Stimulated activated memory B cell treated with anti-CD40 and anti-IgM and Interleukin-4, amounts not matched to agents 10 μg/mL and 1 μg/mL and 100 μg/mL, for 72 hours (primary cell): Measurements from ENCODE around the gene RPH3AL.

Experiments used
- ATAC-seq: fragments of 150-1000 bp; cut with Tn5 transposase; 2 replicates; pipeline ENCODE4 v1.10.0; 2021
- H3K27ac Mint-ChIP-seq: one replicate; pipeline ENCODE4 v1.8.0; 2022; ENCODE audit warnings: mild to moderate bottlenecking, mixed read lengths
- H3K27me3 Mint-ChIP-seq: one replicate; pipeline ENCODE4 v1.8.0; 2022; ENCODE audit warnings: mixed read lengths
- H3K36me3 Mint-ChIP-seq: one replicate; pipeline ENCODE4 v1.8.0; 2022; ENCODE audit warnings: mixed read lengths
- H3K4me1 Mint-ChIP-seq: one replicate; pipeline ENCODE4 v1.8.0; 2022; ENCODE audit warnings: mixed read lengths
- H3K4me3 Mint-ChIP-seq: one replicate; pipeline ENCODE4 v1.8.0; 2022; ENCODE audit warnings: mild to moderate bottlenecking, moderate library complexity, mixed read lengths
- H3K9me3 Mint-ChIP-seq: one replicate; pipeline ENCODE4 v1.8.0; 2022; ENCODE audit warnings: mixed read lengths

RPH3AL gene

GRCh38 chr17:197352-197751, 155.3 kb downstream of the RPH3AL start:
- no peaks in the 10 kb centered on the region for H3K4me1 Mint-ChIP-seq
- ATAC-seq = no peak
- H3K9me3 Mint-ChIP-seq = no peaks in the 10 kb centered on the region
- H3K4me3 Mint-ChIP-seq = no peak overlapping the region
- H3K36me3 Mint-ChIP-seq = no peaks in the 10 kb centered on the region
- peaks cover 44% of the 10 kb centered on the region for H3K27me3 Mint-ChIP-seq
- no peak overlapping the region for H3K27ac Mint-ChIP-seq

GRCh38 chr17:194828-195602, 157.6 kb downstream of the RPH3AL start:
- Mint-ChIP-seq H3K27me3 (peaks cover 37% of the 10 kb centered on the region), H3K4me3 (no peak overlapping the region), H3K27ac (no peak overlapping the region), H3K9me3 (no peaks in the 10 kb centered on the region), H3K36me3 (no peaks in the 10 kb centered on the region), H3K4me1 (no peaks in the 10 kb centered on the region)
- no peak for ATAC-seq

- no peak for ATAC-seq
- no peaks in the 10 kb centered on the region for H3K9me3 Mint-ChIP-seq
These were observed 158.5 kb downstream of the RPH3AL start for GRCh38 chr17:193841-194806.

GRCh38 chr17:193426-193810, 159.2 kb downstream of the RPH3AL start:
- no peak for ATAC-seq
- Mint-ChIP-seq H3K9me3 (no peaks in the 10 kb centered on the region), H3K4me1 (no peaks in the 10 kb centered on the region), H3K27ac (no peak overlapping the region), H3K36me3 (no peaks in the 10 kb centered on the region), H3K27me3 (peaks cover 22% of the 10 kb centered on the region), H3K4me3 (no peak overlapping the region)

More at GRCh38 chr17:193841-194806, 158.5 kb downstream of the RPH3AL start:
- Mint-ChIP-seq H3K27ac (no peak overlapping the region), H3K36me3 (no peaks in the 10 kb centered on the region), H3K4me1 (no peaks in the 10 kb centered on the region), H3K4me3 (no peak overlapping the region), H3K27me3 (peaks cover 28% of the 10 kb centered on the region)

GRCh38 chr17:192666-193425, 159.8 kb downstream of the RPH3AL start:
- Mint-ChIP-seq H3K9me3 (no peaks in the 10 kb centered on the region), H3K27me3 (peaks cover 18% of the 10 kb centered on the region), H3K4me3 (no peak overlapping the region), H3K4me1 (no peaks in the 10 kb centered on the region), H3K27ac (no peak overlapping the region), H3K36me3 (no peaks in the 10 kb centered on the region)
- ATAC-seq = no peak

GRCh38 chr17:189444-189843, 163.2 kb downstream of the RPH3AL start:
- Mint-ChIP-seq H3K27ac (no peak overlapping the region), H3K9me3 (no peaks in the 10 kb centered on the region), H3K4me1 (no peaks in the 10 kb centered on the region), H3K4me3 (no peak overlapping the region), H3K36me3 (no peaks in the 10 kb centered on the region), H3K27me3 (peaks cover 17% of the 10 kb centered on the region)
- ATAC-seq = no peak

- no peak overlapping the region for H3K27ac Mint-ChIP-seq
- H3K4me3 Mint-ChIP-seq = no peak overlapping the region
- H3K9me3 Mint-ChIP-seq = no peaks in the 10 kb centered on the region
- no peaks in the 10 kb centered on the region for H3K36me3 Mint-ChIP-seq
- H3K4me1 Mint-ChIP-seq = no peaks in the 10 kb centered on the region
- H3K27me3 Mint-ChIP-seq = peaks cover 40% of the 10 kb centered on the region
- no peak for ATAC-seq
These were observed 165.5 kb downstream of the RPH3AL start for GRCh38 chr17:187130-187529.

- H3K4me1 Mint-ChIP-seq = no peaks in the 10 kb centered on the region
- no peak overlapping the region for H3K4me3 Mint-ChIP-seq
- peaks cover 45% of the 10 kb centered on the region for H3K27me3 Mint-ChIP-seq
- H3K27ac Mint-ChIP-seq = no peak overlapping the region
- no peak for ATAC-seq
- no peaks in the 10 kb centered on the region for H3K36me3 Mint-ChIP-seq
- H3K9me3 Mint-ChIP-seq = no peaks in the 10 kb centered on the region
These were observed 167.0 kb downstream of the RPH3AL start for GRCh38 chr17:185445-186138.

GRCh38 chr17:183021-183420, 169.6 kb downstream of the RPH3AL start:
- ATAC-seq = no peak
- no peaks in the 10 kb centered on the region for H3K36me3 Mint-ChIP-seq
- H3K9me3 Mint-ChIP-seq = no peaks in the 10 kb centered on the region
- H3K27ac Mint-ChIP-seq = no peak overlapping the region
- no peaks in the 10 kb centered on the region for H3K4me1 Mint-ChIP-seq
- H3K4me3 Mint-ChIP-seq = no peak overlapping the region
- H3K27me3 Mint-ChIP-seq = peaks cover 52% of the 10 kb centered on the region

- no peak for ATAC-seq
- Mint-ChIP-seq H3K4me3 (no peak overlapping the region), H3K9me3 (no peaks in the 10 kb centered on the region), H3K36me3 (no peaks in the 10 kb centered on the region), H3K27me3 (peaks cover 60% of the 10 kb centered on the region), H3K27ac (no peak overlapping the region), H3K4me1 (no peaks in the 10 kb centered on the region)
These were observed 170.4 kb downstream of the RPH3AL start for GRCh38 chr17:182050-182751.

- ATAC-seq = no peak
- no peaks in the 10 kb centered on the region for H3K9me3 Mint-ChIP-seq
- peaks cover 62% of the 10 kb centered on the region for H3K27me3 Mint-ChIP-seq
- no peak within 1 kb of the TSS for H3K27ac Mint-ChIP-seq
- no peak within 1 kb of the TSS for H3K4me3 Mint-ChIP-seq
- H3K4me1 Mint-ChIP-seq = no peaks in the 10 kb centered on the region
- no peaks in the 10 kb centered on the region for H3K36me3 Mint-ChIP-seq
These were observed 171.2 kb downstream of the RPH3AL start, which contains the start of gene DOC2B for GRCh38 chr17:181245-182049. DOC2B (minus strand) TSS chr17:181650; CDS start chr17:181479, 171 bp downstream.

GRCh38 chr17:180381-181244, 172.0 kb downstream of the RPH3AL start:
- no peaks in the 10 kb centered on the region for H3K4me1 Mint-ChIP-seq
- no peak overlapping the region for H3K27ac Mint-ChIP-seq
- H3K4me3 Mint-ChIP-seq = no peak overlapping the region
- H3K9me3 Mint-ChIP-seq = no peaks in the 10 kb centered on the region
- peaks cover 57% of the 10 kb centered on the region for H3K27me3 Mint-ChIP-seq
- ATAC-seq = no peak
- no peaks in the 10 kb centered on the region for H3K36me3 Mint-ChIP-seq
